Ovary (tissue), 9 donors: Measurements from ENCODE around the gene SERINC5. TPM values are rescaled to one million over a fixed set of nuclear protein-coding genes. Genes with fewer than 3 reads are reported as not detected.

Experiments used
- DNase-seq, 5 donors: peaks; one replicate each; pipeline ENCODE4 v3.0.0-alpha.2; 2019 to 2020
- H3K27ac ChIP-seq, 2 donors: fragments of 200-600 bp; one replicate each; pipeline versions ENCODE4 v1.5.1 to v1.8.0; 2019 to 2022
- H3K27me3 ChIP-seq: fragments of 200-600 bp; one replicate; pipeline ENCODE4 v1.8.0; 2022
- H3K36me3 ChIP-seq: fragments of 200-600 bp; sonication (generic); one replicate; pipeline ENCODE4 v1.5.1; 2019
- H3K4me1 ChIP-seq: one replicate; pipeline ENCODE4 v1.8.1; 2013; ENCODE audit warnings: mild to moderate bottlenecking, moderate library complexity; ENCODE audit not compliant: insufficient read depth
- H3K4me3 ChIP-seq: fragments of 200-600 bp; sonication (generic); one replicate; pipeline ENCODE4 v1.5.1; 2017
- H3K9me3 ChIP-seq, 2 donors: fragments of 200-600 bp in 1 of 2; sonication (generic) in 1 of 2; one replicate each; pipeline versions ENCODE4 v1.5.1 to v1.8.1; 2013 to 2019; ENCODE audit warnings: mild to moderate bottlenecking in 1 of 2, moderate library complexity in 1 of 2
- EP300 ChIP-seq: sonication (generic); formaldehyde crosslinking; IDR thresholded peaks from one replicate; pipeline ENCODE4 v1.6.1; 2017; ENCODE audit warnings: antibody characterized with exemption
- POLR2A ChIP-seq: fragments of 450-650 bp; IDR thresholded peaks from one replicate; pipeline ENCODE4 v1.6.1; 2017; ENCODE audit warnings: antibody characterized with exemption, mild to moderate bottlenecking, moderate library complexity
- WGBS, 3 donors: extraction: QIAGEN DNeasy Blood & Tissue Kit in 1 of 3; methylation state at CpG; one replicate each; pipeline versions ENCODE4 v1.1.5 to v1.1.7; 2013 to 2017; 5-methylcytosine and 5-hydroxymethylcytosine counted together
- intact Hi-C, 4 donors: fragments of 100-400 bp; cut with DNase I; formaldehyde crosslinking; loops; one replicate each; pipeline versions ENCODE4 v1.11.0 to v1.15.1; 2022 to 2023
- polyA plus RNA-seq, 2 donors: library from polyadenylated mRNA; stranded (reverse); fragments of 200-250 nt in 1 of 2; fragments of 350-450 nt in 1 of 2; fragmentation: Illumina TruSeq in 1 of 2; extraction: RNeasy Lipid Tissue Mini Kit (QIAGEN cat#74804) in 1 of 2; gene quantifications; one replicate each; pipeline ENCODE4 v1.2.3, GENCODE V29; 2013 to 2014
- total RNA-seq, 7 donors: library from RNA; depleted of rRNA in 2 of 7; stranded (reverse); fragments of >200 nt in 2 of 7; fragmentation: NEBNext Ultra II Directional in 3 of 7; extraction: Animal tissue kit (Norgen Biotek cat#: 25700) in 3 of 7; gene quantifications; one replicate each; pipeline versions ENCODE4 v1.1.0 to v1.2.4, GENCODE V29; 2016 to 2023
- TF ChIP-seq, protein P1 (sequence below), 3 donors: fragments of 450-650 bp in 2 of 3; fragments of 200-600 bp in 1 of 3; IDR thresholded peaks; one replicate each; pipeline versions ENCODE4 v1.5.1 to v1.8.0; 2016 to 2022; ENCODE audit warnings: antibody characterized with exemption in 3 of 3, mild to moderate bottlenecking in 1 of 3
- donor health status: DM: no; HTN: no; CAD: no; lungs with moderate emphysema.
- donor health status: DM: no; HTN: no; CAD: no.
- donor health status: Bipolar disorder and iron deficiency.
- donor health status: DM: yes; HTN: yes; CAD: no.
- donor health status: DM: no; HTN: no; CAD: no.
- donor health status: DM: yes; HTN: yes; CAD: no.

Gene SERINC5
- total and polyA plus RNA-seq, 9 donors = 12.7 to 88.7 (median 44.5) TPM

DNA sequence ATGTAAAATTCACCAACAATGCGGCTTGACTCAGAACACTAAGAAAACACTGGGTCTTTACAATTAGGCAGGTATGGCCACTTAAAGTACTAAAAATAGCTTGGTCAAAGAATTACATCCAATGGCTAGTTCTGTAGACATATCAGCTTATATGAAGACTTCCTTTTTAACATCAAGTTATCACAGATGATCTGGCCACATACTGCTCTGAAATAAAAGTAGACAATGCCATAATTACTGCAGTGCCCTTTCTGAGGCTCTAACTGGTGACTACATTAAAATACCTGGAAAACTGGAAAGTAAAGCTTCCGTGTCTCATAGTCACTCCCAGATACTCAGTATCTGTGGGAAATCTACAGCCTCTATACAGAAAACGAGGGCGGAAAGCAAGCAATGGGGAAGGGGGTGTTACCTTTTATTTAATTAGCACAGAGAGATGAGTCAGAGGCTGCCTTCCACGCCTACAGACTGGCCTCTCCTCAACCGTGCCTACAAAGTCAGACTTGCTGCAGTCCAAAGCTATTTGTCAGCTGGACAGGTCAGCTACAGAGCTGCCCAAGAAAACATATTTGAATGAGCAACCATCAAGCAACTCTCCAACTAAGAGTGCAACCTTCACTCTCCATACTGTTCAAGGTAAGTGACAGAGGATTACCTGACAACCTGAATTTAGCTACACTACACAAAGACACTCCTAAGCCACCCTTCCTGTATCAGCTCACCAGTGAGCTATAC, 8.7 kb downstream of the SERINC5 start:
- intact Hi-C loops = no loop called here
- Histone ChIP-seq H3K4me3 (no peak overlapping the region), H3K27ac (peak overlapping the region in 1 of 2 donors; percentile 7), H3K4me1 (peaks cover 15% of the 10 kb centered on the region), H3K27me3 (no peaks in the 10 kb centered on the region), H3K36me3 (no peaks in the 10 kb centered on the region), H3K9me3 (no peaks in the 10 kb centered on the region)
- TF ChIP-seq POLR2A = no peak
- TF ChIP-seq, protein P1, sequence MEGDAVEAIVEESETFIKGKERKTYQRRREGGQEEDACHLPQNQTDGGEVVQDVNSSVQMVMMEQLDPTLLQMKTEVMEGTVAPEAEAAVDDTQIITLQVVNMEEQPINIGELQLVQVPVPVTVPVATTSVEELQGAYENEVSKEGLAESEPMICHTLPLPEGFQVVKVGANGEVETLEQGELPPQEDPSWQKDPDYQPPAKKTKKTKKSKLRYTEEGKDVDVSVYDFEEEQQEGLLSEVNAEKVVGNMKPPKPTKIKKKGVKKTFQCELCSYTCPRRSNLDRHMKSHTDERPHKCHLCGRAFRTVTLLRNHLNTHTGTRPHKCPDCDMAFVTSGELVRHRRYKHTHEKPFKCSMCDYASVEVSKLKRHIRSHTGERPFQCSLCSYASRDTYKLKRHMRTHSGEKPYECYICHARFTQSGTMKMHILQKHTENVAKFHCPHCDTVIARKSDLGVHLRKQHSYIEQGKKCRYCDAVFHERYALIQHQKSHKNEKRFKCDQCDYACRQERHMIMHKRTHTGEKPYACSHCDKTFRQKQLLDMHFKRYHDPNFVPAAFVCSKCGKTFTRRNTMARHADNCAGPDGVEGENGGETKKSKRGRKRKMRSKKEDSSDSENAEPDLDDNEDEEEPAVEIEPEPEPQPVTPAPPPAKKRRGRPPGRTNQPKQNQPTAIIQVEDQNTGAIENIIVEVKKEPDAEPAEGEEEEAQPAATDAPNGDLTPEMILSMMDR (IDR thresholded peaks at IDR 0.05) = no peak
- TF ChIP-seq EP300 = no peak
- peak in 2 of 5 donors; percentile 41 to 44 for DNase-seq
- 8 to 14% (median 8%) methylated on average over 6 of the region's 6 CpGs for WGBS, 3 donors

DNA sequence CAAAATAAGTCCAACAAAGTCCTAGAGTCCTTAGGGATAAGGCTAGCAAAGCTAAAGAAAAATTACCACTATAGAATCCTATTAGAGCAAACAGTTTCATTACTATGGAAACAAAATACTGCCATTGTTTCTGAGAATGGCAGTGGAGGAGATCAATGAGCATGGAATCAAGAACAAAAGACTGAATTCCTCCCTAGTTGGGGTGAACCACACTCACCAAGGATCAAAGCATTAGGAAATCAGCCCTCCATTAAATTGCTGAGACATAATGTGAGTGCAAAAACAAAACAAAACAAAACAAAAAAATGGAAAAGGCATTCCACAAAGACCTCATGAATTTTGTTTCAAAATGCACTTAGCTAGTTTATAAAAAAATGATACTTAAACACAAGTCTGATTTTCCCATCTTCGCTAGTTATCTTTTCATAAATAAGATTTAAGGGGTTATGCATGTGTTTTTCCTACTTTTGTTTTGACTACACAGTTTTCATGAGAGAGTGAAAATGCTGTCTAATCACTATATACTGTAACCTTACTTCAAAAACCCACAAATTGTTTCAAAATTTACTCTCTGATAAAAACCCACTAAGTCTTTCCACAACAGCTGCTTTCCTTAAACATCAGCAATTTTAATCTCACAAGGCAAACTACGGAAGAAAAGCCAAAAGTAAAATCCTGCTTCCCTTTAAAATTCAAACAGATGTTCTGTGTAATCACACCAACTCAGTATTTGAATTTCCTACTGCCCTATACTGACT, 9.7 kb downstream of the SERINC5 start:
- Histone ChIP-seq H3K4me3 (no peak overlapping the region), H3K4me1 (peaks cover 11% of the 10 kb centered on the region), H3K27me3 (no peaks in the 10 kb centered on the region), H3K27ac (peak overlapping the region in 1 of 2 donors; percentile 35), H3K36me3 (no peaks in the 10 kb centered on the region), H3K9me3 (no peaks in the 10 kb centered on the region)
- WGBS, 3 donors = 3 to 9% (median 6%) methylated on average over 2 of the region's 2 CpGs
- TF ChIP-seq, protein P1 (IDR thresholded peaks at IDR 0.05) = no peak
- TF ChIP-seq POLR2A = no peak
- TF ChIP-seq EP300 = no peak
- DNase-seq = no peak
- intact Hi-C loops = no loop called here

DNA sequence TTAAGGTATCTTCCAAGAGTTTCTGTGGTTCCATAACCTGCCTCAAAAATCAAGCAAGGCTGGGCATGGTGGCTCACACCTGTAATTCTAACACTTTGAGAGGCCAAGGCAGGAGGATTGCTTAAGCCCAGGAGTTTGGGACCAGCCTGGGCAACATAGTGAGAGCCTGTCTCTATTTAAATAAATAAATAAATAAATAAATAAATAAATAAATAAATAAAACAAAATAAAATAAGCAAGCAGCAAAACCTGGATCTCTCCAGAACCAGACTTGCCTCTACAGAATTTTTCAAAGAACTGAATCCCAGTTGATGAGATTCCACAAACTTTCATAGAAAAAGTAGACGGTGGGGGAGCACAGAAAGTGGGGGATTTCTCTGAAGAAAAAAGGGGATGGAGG, 12.3 kb downstream of the SERINC5 start:
- Histone ChIP-seq H3K36me3 (no peaks in the 10 kb centered on the region), H3K9me3 (no peaks in the 10 kb centered on the region), H3K27ac (no peak overlapping the region), H3K4me1 (peaks cover 22% of the 10 kb centered on the region), H3K4me3 (no peak overlapping the region), H3K27me3 (no peaks in the 10 kb centered on the region)
- no peak for DNase-seq
- intact Hi-C loops = no loop called here
- 83 to 100% (median 95%) methylated on average over 1 of the region's 1 CpG for WGBS, 3 donors
- TF ChIP-seq, protein P1 (IDR thresholded peaks at IDR 0.05) = no peak
- TF ChIP-seq EP300 (no peak), POLR2A (no peak)

DNA sequence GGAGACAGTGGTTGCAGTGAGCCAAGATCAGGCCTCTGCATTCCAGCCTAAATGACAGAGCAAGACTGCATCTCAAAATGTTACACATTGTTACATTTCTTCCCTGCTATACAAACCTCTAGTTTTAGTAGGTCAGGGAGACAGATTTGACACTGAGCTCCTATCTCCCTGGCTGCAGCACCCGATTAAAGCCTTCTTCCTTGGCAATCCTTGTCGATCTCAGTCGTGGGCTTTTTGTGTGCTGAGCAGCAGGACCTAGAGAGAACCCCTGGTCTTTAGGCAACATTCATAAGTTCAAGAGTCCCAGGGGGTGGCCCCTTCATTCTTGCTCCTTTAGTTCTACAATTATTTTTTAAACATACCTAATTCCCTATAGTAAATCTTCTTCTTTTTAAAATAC, 13.0 kb downstream of the SERINC5 start:
- Histone ChIP-seq H3K9me3 (no peaks in the 10 kb centered on the region), H3K4me1 (peaks cover 22% of the 10 kb centered on the region), H3K36me3 (no peaks in the 10 kb centered on the region), H3K4me3 (no peak overlapping the region), H3K27ac (no peak overlapping the region), H3K27me3 (no peaks in the 10 kb centered on the region)
- DNase-seq = no peak
- intact Hi-C loops = no loop called here
- no peak for TF ChIP-seq POLR2A
- no peak for TF ChIP-seq EP300
- TF ChIP-seq, protein P1 (IDR thresholded peaks at IDR 0.05) = no peak
- 74 to 77% (median 74%) methylated on average over 3 of the region's 3 CpGs for WGBS, 3 donors
